Measurements from ENCODE around the gene C22orf31. TPM values are rescaled to one million over a fixed set of nuclear protein-coding genes. Genes with fewer than 3 reads are reported as not detected.

The C22orf31 gene
- total RNA-seq, 1 experiment from 2014 or later = not detected

- TF ChIP-seq EZH2phosphoT487 (IDR thresholded peaks at IDR 0.05; ENCODE audit: borderline replicate concordance) = no peak
Observed at GRCh38 chr22:29096736-29097669, 35.4 kb upstream of the C22orf31 start (continued).

GRCh38 chr22:29095459-29095858 lies 33.8 kb upstream of the C22orf31 start:
- intact Hi-C loops (cut with micrococcal nuclease) = no loop called here
- Histone ChIP-seq H3K79me2 (ENCODE audit: insufficient read depth, low read length) (no peaks in the 10 kb centered on the region), H2AFZ (ENCODE audit: low read depth, low read length, poor library complexity, severe bottlenecking) (no peak overlapping the region), H3K9me3 (ENCODE audit: control insufficient read depth in 1 of 2, insufficient read depth in 1 of 2, low read depth in 1 of 2, low read length in 2 of 2) (no peaks in the 10 kb centered on the region), H3K9me2 (ENCODE audit: insufficient read depth) (no peaks in the 10 kb centered on the region), H3K27me3 (ENCODE audit: insufficient read depth, low read length) (no peaks in the 10 kb centered on the region), H3K27ac (ENCODE audit: low read depth, low read length) (no peak overlapping the region), H3K9ac (ENCODE audit: low read length) (no peak overlapping the region), H4K20me1 (ENCODE audit: insufficient read depth) (no peaks in the 10 kb centered on the region), H3K36me3 (ENCODE audit: control insufficient read depth in 1 of 2, insufficient read depth in 2 of 2, low read length in 2 of 2) (no peaks in the 10 kb centered on the region), H3K4me3 (replicated peaks in 1 of 2; ENCODE audit: low read depth in 1 of 2, low read length in 2 of 2) (no peak overlapping the region), H3K4me1 (ENCODE audit: control insufficient read depth in 1 of 2, insufficient read depth in 2 of 2, low read length in 2 of 2) (peaks cover 3 to 5% of the 10 kb centered on the region in 2 experiments; a peak in 3 of 4 replicates), H3K4me2 (ENCODE audit: low read length) (no peak overlapping the region)
- ChIA-PET POLR2A (no interaction called here), CTCF (no interaction called here), RAD21 (ENCODE audit: low non-redundant PET in 1 of 2, low total read pairs in 2 of 2, uncharacterized antibody in 2 of 2, unreplicated experiment in 2 of 2) (no interaction called here)
- BruUV-seq (replicated peaks) = no TSS peak
- ATAC-seq (no peak), DNase-seq (ENCODE audit: low read depth, low spot score) (no peak)
- TF ChIP-seq EZH2 (IDR thresholded peaks at IDR 0.05) (no peak), ZFX (IDR thresholded peaks at IDR 0.05) (no peak), REST (IDR thresholded peaks at IDR 0.05; ENCODE audit: low read depth) (no peak), ZNF274 (IDR thresholded peaks at IDR 0.05; ENCODE audit: low read depth, low read length) (no peak), ATF3 (IDR thresholded peaks at IDR 0.05) (no peak), RAD21 (IDR thresholded peaks at IDR 0.05; ENCODE audit: low read depth) (no peak), MAX (IDR thresholded peaks at IDR 0.05) (no peak), EZH2phosphoT487 (IDR thresholded peaks at IDR 0.05; ENCODE audit: borderline replicate concordance) (no peak), POLR2A (IDR thresholded peaks at IDR 0.05; ENCODE audit: borderline replicate concordance, extremely low read depth, insufficient read depth, insufficient read length) (no peak), CBX3 (IDR thresholded peaks at IDR 0.05; ENCODE audit: low read depth) (no peak), FOSL1 (IDR thresholded peaks at IDR 0.05; ENCODE audit: low read depth) (no peak), SIN3A (IDR thresholded peaks at IDR 0.05; ENCODE audit: low read depth) (no peak), TCF7L2 (IDR thresholded peaks at IDR 0.05; ENCODE audit: borderline replicate concordance, extremely low read depth, insufficient read depth, insufficient read length) (no peak), SRF (IDR thresholded peaks at IDR 0.05; ENCODE audit: low read depth) (no peak), JUND (IDR thresholded peaks at IDR 0.05) (no peak), ZBTB33 (IDR thresholded peaks at IDR 0.05; ENCODE audit: extremely low read depth, insufficient replicate concordance, low read length) (no peak), YY1 (IDR thresholded peaks at IDR 0.05; ENCODE audit: extremely low read depth, insufficient replicate concordance, low read depth, low read length) (no peak)

All from HCT116 (cell line).